ENCODE data around the gene ACTR5.
"Not testable (repeated sequence)": the region's sequence is repeated elsewhere in the genome, so short reads cannot be mapped to it uniquely, and the experiment has no call there.

Gene ACTR5

GRCh38 chr20:38804682-38805501 lies 56.6 kb downstream of the ACTR5 start:
- no peak for DNase-seq (ENCODE audit: low spot score)

GRCh38 chr20:38805502-38805957 lies 57.3 kb downstream of the ACTR5 start, which contains the start of gene PPP1R16B:
Gene PPP1R16B (plus strand): TSS chr20:38805697. CDS start chr20:38835926, 30,229 bp downstream.
- DNase-seq (ENCODE audit: low spot score): no peak

- no peak for DNase-seq (ENCODE audit: low spot score)
These were observed 57.9 kb downstream of the ACTR5 start for GRCh38 chr20:38805958-38806854.

- no peak for DNase-seq (ENCODE audit: low spot score)
These were observed 58.8 kb downstream of the ACTR5 start for GRCh38 chr20:38806855-38807655.

GRCh38 chr20:38809942-38810341 lies 61.7 kb downstream of the ACTR5 start:
- DNase-seq (ENCODE audit: low spot score): no peak

- no peak for DNase-seq (ENCODE audit: low spot score)
These were observed 62.8 kb downstream of the ACTR5 start for GRCh38 chr20:38810926-38811630.

GRCh38 chr20:38811769-38812168 lies 63.5 kb downstream of the ACTR5 start:
- DNase-seq (ENCODE audit: low spot score): no peak

GRCh38 chr20:38812182-38812581 lies 63.9 kb downstream of the ACTR5 start:
- no peak for DNase-seq (ENCODE audit: low spot score)

GRCh38 chr20:38812709-38813573 lies 64.7 kb downstream of the ACTR5 start:
- DNase-seq (ENCODE audit: low spot score): no peak

GRCh38 chr20:38813574-38813962 lies 65.3 kb downstream of the ACTR5 start:
- DNase-seq (ENCODE audit: low spot score): not testable (repeated sequence)

GRCh38 chr20:38815446-38815845 lies 67.2 kb downstream of the ACTR5 start:
- no peak for DNase-seq (ENCODE audit: low spot score)

GRCh38 chr20:38818113-38819065 lies 70.1 kb downstream of the ACTR5 start:
- no peak for DNase-seq (ENCODE audit: low spot score)
